Erythroblast (primary cell): ENCODE data around the gene ARMS2.

Experiments
- GATA1 ChIP-seq: IDR thresholded peaks from 2 replicates; pipeline ENCODE4 v1.6.1; 2011; ENCODE audit warnings: low read depth, mild to moderate bottlenecking, control low read depth, low read length, moderate library complexity
- POLR2A ChIP-seq: IDR thresholded peaks from 2 replicates; pipeline ENCODE4 v1.6.1; 2011; ENCODE audit warnings: mild to moderate bottlenecking, low read length

GRCh38 chr10:122421742-122422141 is 32.7 kb upstream of the ARMS2 start:
- TF ChIP-seq POLR2A (no peak), GATA1 (no peak)
